GM18907 (cell line): ENCODE results near the gene ZG16B.

ENCODE experiments used
- ATAC-seq: cut with Tn5 transposase; IDR thresholded peaks from one replicate; pipeline ENCODE4 v1.9.1; 2021; ENCODE audit warnings: mild to moderate bottlenecking, moderate library complexity; ENCODE audit not compliant: unreplicated experiment

The ZG16B gene

GRCh38 chr16:2822496-2822895 lies 7.6 kb upstream of the ZG16B start:
- ATAC-seq = no peak

DNA sequence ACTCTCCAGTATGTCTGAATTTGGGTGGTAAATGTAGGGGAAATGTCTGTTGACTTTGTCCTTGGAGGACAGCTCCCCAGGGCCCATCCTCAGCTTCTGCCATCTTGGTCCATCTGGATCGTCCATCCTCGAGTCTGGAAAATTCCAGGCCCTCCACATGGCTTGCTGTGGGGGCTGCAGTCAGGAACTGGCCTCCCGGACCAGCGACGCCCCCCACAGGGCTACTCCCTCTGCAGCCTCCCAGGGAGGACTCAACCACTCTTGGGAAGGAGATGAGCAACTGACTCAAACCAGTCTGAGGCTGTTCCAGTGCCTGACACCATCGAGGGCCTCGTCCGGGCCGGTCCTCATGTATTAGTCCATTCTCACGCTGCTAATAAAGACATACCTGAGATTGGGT lies 5.5 kb upstream of the ZG16B start:
- no peak for ATAC-seq

GRCh38 chr16:2825049-2825742 lies 4.9 kb upstream of the ZG16B start:
- ATAC-seq = no peak

DNA sequence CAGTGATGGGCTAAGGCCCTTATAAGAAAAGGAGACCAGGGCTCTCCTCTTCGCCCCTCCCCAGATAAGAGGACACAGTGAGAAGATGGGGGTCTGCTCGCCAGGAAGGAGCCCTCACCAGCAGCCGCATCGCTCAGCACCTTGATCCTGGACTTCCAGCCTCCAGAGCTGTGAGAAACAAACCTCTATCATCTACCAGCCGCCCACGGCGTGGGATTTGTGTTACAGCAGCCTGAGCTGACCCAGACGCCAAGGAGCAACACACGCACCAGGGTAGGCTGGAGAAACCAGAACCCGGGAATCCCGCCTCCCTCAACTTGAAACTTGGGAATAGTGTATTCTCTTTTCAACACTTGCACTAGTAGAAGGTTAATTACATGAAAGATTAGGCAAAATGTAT lies 4.2 kb upstream of the ZG16B start:
- no peak for ATAC-seq

DNA sequence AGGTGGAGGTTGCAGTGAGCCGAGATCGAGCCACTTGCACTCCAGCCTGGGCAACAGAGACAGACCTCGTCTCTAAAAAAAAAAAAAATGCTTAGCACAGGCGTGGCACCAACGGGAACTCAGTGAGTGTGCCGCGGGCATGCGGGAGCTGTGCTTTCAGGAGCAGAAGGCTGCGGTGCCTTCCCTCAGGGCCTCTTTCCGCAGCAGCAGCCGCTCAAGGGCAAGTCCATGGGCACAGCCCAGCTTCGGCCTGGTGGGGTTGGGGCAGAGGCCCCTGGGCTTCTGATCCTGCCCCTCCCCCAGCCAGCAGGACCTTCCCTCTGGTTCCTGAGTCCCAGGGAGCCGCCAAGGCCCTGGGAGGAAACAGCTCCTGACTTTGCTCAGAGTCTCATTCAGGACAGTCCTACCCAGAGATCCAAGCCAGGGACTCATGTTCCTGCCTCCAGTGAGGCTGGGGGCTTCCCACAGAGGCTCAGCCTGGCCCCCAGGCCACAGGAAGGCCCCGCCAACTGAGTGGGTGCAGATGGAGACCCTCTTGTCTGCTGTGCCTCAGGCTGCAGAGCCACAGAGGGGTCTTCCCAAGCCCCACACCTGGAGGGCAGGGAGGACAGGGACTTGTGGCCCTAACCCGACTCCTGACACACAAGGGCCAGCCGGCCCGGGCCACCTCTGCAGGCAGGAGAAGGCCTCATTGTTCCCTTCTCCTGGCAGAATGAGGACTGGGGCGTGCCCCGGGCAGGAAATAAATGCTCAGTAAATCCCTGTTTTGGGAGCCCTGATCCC lies 3.3 kb upstream of the ZG16B start:
- ATAC-seq = no peak

GRCh38 chr16:2827374-2827791 lies 2.7 kb upstream of the ZG16B start:
- ATAC-seq = no peak

- ATAC-seq = no peak
Observed at GRCh38 chr16:2827831-2828520, 2.1 kb upstream of the ZG16B start.

GRCh38 chr16:2828521-2828840 lies 1.6 kb upstream of the ZG16B start:
- no peak for ATAC-seq

DNA sequence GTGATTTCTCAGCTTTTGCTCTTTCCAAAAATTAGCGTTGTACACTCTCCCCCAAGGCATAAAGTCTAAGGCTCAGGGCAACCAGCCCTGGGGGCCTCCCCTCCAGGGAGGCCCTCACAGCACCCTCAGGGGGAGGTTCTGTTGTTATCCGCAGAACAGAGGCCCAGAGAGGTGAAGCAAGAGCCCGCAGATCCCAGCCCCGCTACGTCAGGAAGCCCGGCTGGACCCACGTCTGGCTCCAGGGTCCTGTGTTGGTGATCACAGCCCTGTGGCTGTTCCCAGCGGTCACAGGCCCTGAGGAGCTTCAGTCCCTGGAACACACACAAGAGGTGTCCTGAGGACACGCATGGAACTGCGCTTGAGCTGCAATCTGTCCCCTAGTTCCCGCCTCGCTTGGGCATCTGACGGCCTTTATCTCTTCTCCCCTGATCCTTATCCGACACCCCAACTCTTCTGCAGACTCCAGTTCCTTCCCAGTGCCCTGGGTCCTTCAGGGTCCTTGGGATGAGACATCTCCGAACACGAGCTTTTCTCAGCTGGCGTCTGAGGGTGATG lies 1.1 kb upstream of the ZG16B start:
- ATAC-seq = no peak

DNA sequence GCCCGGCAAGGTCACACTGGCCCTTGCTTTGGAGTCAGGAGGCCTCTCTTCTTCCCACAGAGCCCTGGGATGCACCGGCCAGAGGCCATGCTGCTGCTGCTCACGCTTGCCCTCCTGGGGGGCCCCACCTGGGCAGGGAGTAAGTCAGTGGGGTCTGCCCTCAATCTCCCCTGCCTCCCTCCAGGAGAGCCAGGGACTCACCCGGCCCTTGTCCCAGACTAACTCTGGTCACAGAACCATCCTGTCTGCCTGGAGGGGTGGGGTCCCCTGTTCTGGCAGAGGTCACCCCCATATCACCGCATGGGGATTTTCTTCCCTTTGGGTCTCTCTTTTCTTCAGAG lies 222 bp downstream of the ZG16B start:
- ATAC-seq = no peak

GRCh38 chr16:2831203-2831602 lies 1.1 kb downstream of the ZG16B start:
- ATAC-seq = no peak

- ATAC-seq = no peak
Observed at GRCh38 chr16:2833776-2834175, 3.7 kb downstream of the ZG16B start.

- no peak for ATAC-seq
Observed at GRCh38 chr16:2834968-2835367, 4.9 kb downstream of the ZG16B start.

DNA sequence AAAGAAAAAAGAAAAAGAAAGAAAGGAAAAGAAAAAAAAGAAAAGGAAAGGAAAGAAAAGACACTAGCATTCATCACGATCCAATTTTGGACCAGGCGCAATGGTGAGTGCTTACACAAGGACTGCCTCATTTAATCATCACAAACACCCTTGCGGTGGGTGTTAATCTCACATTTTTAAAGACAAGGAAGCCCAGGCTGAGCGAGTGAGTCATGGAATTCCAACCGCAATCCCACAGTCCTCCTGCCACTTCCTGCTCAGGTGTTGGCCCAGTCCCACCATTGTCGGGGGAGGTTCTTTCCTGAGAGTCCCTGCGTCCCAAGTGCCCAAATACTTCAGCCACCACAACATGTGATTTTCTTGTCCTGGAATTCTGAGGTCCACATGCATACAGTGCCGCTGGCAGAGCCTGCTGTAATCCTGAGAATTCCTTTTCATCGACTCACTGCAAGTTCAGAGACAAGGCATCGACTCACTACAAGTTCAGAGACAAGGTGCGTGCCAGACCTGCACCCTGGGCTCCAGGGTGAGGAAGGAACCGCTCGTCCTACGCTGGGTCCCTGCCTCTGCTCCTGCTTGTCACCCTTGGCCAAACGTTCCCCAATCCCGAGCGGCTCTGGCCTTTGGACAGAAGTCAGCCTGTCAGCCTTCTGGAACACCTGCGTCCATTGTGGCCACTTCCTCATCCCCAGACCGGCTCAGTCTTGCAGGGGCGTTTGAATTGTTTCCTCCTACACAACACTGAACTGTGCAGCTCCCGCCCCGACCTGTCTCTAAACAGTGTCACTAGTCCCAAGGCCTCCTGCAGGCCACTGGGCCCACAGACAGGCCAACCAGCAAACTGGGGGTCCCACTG lies 5.8 kb downstream of the ZG16B start:
- no peak for ATAC-seq

DNA sequence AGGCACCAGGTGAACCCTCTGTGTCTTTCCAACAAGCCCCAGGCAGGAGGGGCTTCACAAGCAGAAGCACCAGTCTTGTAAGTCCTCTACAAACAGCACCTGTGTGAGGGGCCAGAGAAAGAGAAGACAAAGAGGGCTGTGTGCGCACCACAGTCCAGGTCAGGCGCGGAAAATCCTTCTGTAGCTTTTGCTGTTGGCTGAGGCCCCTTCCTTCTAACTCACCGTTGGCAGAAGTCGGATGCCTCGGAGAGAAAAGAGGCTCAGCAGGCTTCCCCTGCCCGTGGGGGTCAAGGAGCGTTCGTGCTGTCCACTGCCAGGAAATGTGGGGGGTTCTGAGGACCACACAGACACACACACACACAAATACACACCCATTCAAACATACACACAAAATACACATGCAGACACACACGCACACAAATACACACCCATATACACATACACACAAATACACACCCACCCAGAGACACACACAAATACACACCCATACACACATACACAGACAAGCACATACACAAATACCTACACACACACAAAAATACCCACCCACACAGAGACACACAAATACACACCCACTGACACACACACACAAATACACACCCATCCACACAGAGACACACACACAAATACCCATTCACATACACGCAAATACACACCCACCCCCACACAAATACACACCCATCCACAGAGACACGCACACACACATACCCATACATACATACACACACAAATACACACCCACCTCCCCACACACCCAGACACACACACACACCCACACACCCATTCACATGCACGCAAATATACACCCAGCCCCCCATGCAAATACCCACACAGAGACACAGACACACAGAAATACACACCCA lies 6.8 kb downstream of the ZG16B start:
- ATAC-seq = no peak

GRCh38 chr16:2838928-2839327 lies 8.8 kb downstream of the ZG16B start:
- ATAC-seq = no peak

GRCh38 chr16:2839650-2840450 lies 9.7 kb downstream of the ZG16B start:
- ATAC-seq = no peak

GRCh38 chr16:2840914-2841313 lies 10.8 kb downstream of the ZG16B start:
- no peak for ATAC-seq

GRCh38 chr16:2841606-2842339 lies 11.7 kb downstream of the ZG16B start:
- ATAC-seq = no peak
